Stimulated activated CD4-positive, alpha-beta T cell treated with anti-CD3 and anti-CD28 coated beads, Interleukin-1b, Interleukin-23, amount 100 ng/mL, for 24 hours (primary cell): Measurements from ENCODE around the gene ZNF764.
"Not testable (repeated sequence)": the region's sequence is repeated elsewhere in the genome, so short reads cannot be mapped to it uniquely, and the experiment has no call there.

Source experiments
- DNase-seq, 4 experiments: peaks; one replicate each; pipeline ENCODE4 v3.0.0-alpha.2; 2020; ENCODE audit warnings: low read depth in 4 of 4, low spot score in 1 of 4

The ZNF764 gene

GRCh38 chr16:30557957-30558788, at the start of gene ZNF764:
TSS of gene ZNF764 (minus strand) at chr16:30558374. CDS start at chr16:30558182, 192 bp downstream.
- DNase-seq: peak; percentile 71 to 96 (median 88)

DNA sequence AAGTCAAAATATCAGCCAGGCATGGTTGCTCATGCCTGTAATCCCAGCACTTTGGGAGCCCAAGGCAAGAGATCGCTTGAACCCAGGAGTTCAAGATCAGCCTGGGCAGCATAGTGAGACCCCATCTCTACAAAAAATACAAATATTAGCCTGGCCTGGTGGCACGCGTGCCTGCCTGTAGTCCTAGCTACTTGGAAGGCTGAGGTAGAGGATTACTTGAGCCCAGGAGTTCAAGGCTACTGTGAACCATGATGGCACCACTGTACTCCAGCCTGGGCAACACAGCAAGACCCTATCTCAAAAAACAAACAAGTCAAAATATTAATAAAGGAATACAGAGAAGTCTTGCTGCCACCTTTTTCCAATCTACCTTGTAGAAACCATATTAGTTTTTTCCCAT, 47.8 kb upstream of the ZNF764 start:
- DNase-seq: no peak

GRCh38 chr16:30605158-30605557, 47.0 kb upstream of the ZNF764 start:
- no peak for DNase-seq

- DNase-seq: no peak
Measured at GRCh38 chr16:30604316-30604947, 46.3 kb upstream of the ZNF764 start.

- DNase-seq: no peak
Measured at GRCh38 chr16:30603945-30604315, 45.8 kb upstream of the ZNF764 start.

DNA sequence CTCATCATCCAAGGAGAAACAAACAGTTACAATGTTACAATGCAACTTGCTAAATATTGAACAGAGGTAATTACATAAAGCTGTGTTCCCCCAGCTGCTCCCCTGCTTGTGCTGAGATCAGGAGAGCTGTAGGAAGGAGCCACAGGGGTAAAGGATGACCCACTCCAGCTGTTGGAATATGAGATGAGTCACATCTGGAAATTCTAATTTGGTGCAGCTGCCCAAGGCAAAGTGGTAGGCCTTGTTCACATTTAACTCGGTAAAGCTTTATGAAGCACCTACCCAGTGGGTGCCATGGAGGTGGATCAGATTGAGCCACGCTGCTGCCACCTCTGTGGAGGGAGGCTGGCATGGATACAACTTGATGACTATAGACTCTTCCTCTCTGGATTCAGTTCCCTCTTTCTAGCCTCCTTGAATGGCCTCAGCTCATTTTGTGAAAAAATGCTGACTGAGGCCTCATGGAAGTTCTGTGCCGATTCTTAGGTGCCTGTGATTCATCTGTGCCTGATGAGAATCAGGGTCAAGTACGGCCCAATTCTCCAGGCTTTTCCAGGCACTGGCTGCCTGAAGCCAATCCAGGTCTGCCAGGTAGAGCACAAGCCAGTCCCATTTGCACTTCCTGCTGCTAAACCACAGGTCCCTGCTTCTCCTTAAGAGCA, 44.6 kb upstream of the ZNF764 start:
- no peak for DNase-seq

- DNase-seq: no peak
Measured at GRCh38 chr16:30601966-30602365, 43.8 kb upstream of the ZNF764 start.

- DNase-seq: no peak
Measured at GRCh38 chr16:30600929-30601328, 42.8 kb upstream of the ZNF764 start.

DNA sequence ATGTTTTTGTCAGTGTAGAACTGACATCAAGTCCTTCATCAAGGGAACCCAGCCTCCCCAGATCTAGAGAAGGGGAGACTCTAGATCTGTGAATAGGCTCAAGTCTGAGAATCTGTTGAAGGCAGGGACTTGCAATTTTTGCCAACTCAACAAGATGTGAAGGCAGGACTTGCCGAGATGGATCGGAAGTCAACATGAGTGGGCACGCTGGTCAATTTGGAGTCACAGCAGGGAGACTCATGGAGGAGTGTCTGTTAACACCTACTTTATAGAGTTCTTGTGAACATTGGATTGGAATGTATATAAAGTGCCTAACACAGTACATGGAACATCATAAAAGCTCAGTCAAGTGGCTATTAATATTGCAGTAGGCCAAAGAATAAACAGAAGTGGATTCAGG, 42.0 kb upstream of the ZNF764 start:
- no peak for DNase-seq

DNA sequence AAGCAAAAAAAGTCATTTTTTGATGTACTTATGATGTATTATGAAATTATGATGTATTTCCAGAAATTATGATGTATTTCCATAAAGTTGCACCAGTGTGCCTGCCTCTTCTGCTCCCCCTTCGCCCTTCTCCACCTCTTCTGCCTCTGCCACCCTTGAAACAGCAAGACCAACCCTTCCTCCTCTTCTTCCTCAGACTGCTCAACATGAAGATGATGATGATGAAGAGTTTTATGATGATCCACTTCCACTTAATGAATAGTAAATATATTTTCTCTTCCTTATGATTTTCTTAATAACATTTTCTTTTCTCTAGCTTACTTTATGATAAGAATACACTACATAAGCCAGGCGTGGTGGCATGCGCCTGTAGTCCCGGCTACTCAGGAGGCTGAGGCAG, 34.7 kb upstream of the ZNF764 start:
- no peak for DNase-seq

DNA sequence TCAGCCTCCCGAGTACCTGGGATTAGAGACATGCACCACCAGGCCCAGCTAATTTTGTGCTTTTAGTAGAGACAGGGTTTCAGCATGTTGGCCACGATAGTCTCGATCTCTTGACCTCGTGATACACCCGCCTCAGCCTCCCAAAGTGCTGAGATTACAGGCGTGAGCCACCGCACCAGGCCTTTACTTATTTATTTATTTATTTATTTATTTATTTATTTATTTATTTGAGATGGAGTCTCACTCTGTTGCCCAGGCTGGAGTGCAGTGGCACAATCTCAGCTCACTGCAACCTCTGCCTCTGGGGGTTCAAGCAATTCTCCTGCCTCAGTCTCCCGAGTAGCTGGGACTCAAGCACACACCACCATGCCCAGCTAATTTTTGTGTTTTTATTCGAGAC, 32.7 kb upstream of the ZNF764 start:
- not testable (repeated sequence) for DNase-seq

- DNase-seq: not testable (repeated sequence)
Measured at GRCh38 chr16:30589582-30589981, 31.4 kb upstream of the ZNF764 start.

DNA sequence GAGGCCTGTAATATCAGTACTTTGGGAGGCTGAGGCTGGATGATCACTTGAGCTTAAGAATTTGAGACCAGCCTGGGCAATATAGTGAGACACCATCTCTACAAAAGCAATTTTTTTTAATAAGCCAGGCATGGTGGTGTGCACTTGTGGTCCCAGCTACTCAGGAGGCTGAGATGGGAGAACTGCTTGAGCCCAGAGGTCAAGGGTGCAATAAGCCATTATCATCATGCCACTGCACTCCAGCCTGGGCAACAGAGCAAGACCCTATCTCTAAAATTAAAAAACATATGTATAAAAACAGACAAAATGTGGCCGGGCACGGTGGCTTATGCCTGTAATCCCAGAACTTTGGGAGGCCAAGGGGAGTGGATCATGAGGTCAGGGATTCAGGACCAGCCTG, 30.5 kb upstream of the ZNF764 start:
- no peak for DNase-seq

- peak; percentile 64 to 89 (median 76) for DNase-seq
Measured at GRCh38 chr16:30585400-30586191, 27.4 kb upstream of the ZNF764 start, which contains the start of gene ZNF785. TSS of gene ZNF785 (minus strand) at chr16:30585697. CDS start at chr16:30585611, 86 bp downstream.

DNA sequence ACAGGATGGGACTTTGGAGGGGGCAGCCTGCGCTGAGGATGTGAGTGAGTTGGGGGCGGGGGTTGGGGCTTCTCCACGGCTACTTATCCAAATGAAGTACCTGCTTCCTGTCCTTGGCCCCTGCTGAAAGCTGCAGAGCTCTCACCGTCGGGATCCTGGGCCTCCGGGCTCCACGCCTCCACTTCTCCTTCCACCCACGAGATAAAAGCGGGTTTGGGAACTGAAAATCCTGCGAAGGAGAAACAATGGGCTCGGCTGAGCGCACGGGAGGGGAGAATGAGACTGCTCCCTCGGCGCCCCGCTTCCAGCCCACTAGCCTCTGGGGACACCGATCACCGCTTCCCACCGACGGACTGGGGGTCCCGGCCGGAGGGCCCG, 26.8 kb upstream of the ZNF764 start:
- no peak for DNase-seq

DNA sequence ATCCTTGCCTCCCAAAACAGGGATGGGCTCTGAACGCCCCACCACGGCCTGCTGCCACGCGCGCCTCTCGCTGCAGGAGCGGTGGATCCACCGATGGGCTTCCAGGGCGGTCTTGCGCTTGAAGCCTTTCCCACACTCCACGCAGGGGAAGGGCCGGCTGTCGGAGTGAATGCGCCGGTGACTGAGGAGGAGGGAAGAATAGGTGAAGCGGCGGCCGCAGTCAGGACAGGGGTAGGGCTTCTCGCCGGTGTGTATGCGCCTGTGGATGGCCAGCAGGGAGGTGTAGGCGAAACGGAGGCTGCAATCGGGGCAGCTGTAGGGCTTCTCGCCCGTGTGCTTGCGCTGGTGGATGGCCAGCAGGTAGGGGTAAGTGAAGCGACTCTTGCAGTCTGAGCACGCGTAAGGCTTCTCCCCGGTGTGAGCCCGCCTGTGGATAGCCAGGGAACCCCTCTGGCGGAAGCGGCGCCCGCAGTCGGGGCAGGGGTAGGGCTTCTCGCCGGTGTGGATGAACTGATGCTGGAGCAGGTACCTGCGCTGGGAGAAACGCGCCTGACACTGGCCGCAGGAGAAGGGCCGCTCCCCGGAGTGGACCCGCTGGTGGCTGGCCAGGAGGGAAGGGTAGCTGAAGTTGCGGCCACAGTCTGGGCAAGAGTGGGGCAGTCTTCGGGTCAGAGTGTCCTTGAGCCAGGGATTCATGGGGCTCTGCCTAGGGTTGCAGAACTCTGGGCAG, 24.6 kb upstream of the ZNF764 start:
- DNase-seq: no peak

GRCh38 chr16:30581457-30581856, 23.3 kb upstream of the ZNF764 start:
- no peak for DNase-seq

DNA sequence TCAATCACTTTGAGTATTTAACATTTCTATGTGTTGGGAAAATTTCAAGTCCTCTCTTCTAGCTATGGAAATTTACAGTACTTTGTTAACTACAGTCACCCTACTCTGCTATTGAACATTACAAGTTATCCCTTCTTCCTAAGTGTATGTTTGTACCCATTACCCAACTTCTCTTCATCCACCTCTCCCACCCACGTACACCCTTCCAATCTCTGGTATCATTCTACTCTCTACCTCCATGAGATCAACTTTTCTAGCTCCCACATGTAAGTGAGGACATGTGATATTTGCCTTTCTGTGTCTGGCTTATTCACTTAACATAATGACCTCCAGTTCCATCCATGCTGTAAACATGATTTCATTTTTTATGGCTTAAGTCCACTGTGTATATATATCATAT, 16.5 kb upstream of the ZNF764 start:
- DNase-seq: no peak

DNA sequence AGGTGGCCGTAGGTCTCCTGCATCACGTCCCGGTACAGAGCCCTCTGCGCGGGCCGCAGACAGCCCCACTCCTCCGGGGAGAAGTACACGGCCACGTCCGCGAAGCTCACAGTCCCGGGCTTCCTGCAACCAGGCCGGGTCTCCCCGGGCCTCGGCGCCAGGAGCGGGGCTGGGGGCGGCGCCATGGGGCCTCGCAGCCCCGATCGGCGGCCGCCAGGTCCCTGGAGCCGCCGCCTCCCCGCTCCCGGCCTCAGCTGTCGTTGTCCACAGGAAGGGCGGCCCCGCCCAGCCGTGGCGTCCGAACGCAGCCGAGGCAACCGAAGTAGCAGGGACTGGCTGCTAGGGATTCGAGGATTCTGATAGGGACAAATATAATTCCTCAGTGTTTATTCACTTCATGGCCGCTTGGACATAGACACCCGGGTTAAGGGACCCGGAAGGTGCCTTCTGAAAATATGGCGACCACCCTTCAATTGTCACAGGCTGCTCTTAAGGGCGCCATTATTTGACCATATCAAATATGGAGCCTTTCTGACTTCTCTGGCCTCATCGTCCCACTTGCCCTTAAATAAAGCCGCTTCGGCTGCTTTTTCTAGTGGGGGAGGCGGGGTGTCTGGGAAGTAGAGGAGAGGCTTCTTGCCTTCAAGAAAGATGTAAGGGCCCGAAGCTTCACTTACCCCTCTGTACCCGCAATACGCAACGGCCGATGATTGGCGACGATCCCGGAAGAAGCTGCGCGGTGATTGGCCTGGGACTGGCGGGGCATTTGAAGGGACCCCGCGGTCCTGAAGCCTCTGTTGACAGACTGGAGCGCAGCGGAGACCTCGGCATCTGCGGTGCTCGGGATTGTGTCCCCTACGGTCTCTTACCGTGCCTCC, 13.5 kb upstream of the ZNF764 start, which contains the start of gene ZNF688:
ZNF688 (minus strand) TSS at position 270 of the 878 bp plus-strand sequence; CDS start at position 185, 85 bp downstream.
- peak; percentile 70 to 91 (median 78) for DNase-seq
